Retina (tissue), 1 donor: ENCODE results near the gene FAM170B.

Source experiments
- DNase-seq: peaks from one replicate; pipeline ENCODE4 v3.0.0-alpha.2; 2016

The FAM170B gene

GRCh38 chr10:49096890-49097445 is 36.9 kb downstream of the FAM170B start:
- no peak for DNase-seq

GRCh38 chr10:49094646-49095045 is 39.2 kb downstream of the FAM170B start:
- no peak for DNase-seq

GRCh38 chr10:49093922-49094321 is 39.9 kb downstream of the FAM170B start:
- DNase-seq = no peak

- DNase-seq = no peak
Measured at GRCh38 chr10:49092477-49092876, 41.3 kb downstream of the FAM170B start.

DNA sequence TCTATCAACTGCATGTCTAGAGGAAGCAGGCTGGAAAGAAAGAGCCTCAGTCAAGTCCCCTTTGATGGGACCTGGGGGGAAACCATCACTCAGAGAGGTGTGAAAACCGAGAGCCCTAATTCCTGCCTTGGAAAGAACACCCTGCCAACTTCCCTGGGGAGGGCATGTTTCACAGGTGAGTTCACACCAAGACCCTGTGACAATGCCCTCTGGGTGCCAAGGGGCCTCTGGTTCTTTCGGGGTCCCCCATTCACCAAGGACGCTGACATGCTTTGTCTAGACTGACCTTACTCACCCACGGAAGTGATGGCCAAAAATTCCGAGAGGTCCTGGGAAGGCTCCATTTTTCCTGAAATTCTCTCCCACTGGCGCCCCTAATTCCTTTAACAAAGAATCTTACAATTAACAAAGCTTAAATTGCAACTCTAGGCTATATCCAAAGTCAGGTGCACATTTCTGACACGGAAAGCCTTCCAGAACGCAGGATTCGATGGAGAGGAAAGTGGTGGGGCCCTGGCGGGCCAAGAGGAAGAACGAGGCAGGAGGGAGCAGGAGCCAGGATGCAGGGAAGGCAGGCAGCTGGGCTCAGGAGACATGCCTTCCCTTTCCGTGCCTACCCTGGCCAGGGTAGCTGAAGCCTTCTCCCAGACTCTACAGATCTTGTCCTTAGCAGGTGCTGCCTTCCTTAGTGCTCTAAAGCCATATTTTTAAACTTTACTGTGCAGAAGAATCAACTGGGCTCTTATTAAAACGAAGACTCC is 42.2 kb downstream of the FAM170B start:
- no peak for DNase-seq

DNA sequence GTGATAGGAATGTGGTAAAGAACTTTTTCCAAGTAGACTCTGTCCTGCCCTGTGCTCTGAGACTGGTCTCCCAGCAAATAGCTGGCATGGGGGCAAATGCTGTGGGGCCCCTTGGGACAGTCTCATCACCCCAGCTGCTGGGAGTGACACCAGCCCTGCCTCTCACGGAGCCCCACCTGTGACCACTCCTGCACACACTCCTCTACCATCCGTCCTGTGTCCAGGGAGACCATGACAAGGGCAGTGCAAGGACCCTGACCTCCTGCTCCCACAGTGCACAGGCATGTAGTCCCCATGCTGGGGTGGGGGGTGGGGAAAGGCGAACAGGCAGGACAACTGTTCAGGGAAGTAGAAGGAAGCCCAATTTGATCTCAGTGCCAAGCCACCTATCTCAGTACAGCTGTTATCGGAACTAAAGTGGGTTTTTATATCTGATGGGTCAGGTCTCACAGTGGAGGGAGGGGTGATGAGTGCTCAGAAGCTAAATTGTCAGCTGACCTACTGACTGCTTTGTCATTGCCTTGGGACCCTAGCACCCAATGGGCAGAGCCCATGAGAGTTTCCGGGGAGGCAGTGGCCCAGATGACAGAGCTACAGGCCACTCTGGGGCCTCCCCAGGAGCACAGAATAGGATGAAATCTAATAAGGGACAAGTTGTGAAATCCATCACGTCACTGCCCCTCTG is 43.0 kb downstream of the FAM170B start:
- no peak for DNase-seq

DNA sequence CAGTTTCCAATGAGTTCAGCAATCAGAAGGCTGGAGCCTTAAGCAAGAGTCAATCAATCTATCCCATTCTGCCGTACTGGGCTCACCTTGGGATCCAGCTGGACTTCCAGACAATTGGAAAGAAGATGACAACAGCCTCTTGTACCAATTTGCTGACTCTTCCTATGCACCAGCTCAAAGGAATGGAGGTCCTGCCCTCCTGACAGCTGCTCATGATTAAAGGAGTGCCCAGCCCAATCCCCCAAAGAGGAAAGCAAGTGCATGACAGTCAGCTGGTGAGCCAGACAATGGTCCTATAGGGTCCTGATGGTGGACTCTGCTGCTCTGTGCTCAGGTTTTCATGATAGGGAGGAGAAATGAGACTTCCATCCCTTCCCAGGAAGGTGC is 43.6 kb downstream of the FAM170B start:
- DNase-seq = no peak

GRCh38 chr10:49089557-49090188 is 44.1 kb downstream of the FAM170B start:
- no peak for DNase-seq

- no peak for DNase-seq
Measured at GRCh38 chr10:49089152-49089551, 44.7 kb downstream of the FAM170B start.

DNA sequence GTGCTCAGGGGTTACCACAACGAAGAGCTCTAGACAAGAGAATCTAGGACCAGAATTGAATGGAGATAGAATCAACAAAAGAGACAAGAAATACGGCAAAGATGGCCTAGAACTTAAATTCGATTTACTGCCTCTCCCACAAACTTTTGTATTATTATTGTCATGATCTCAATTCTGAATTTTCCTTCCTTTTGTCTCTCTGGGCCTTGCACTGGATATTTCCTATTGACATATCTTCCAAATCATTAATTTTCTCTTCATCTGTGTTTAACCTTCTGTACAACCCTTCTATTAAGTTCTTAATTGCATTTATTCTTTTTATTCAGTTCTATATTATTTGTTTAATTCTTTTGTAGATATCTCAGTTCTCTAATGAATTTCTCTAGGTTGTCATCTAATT is 46.9 kb downstream of the FAM170B start:
- no peak for DNase-seq

DNA sequence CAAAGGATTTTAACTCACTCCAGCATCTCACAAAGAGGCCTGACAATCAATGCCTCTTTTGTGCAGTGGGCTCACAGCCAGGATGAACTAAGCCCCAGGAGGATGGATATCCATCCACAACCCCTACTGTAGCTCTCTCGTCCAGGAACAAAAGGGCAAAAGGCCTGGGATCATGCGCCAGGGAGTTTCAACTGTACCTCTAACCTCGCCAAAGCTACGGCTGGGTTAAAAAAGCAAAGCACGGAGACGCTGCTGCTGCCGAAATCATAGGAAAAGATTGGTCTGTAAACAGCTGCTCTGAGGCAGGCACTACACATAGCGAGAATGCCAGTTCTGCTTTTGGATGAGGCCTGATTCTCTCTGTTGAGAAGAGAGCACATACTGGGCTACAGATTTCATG is 50.6 kb downstream of the FAM170B start:
- peak; percentile 34 for DNase-seq

- peak; percentile 28 for DNase-seq
Measured at GRCh38 chr10:49082766-49083165, 51.1 kb downstream of the FAM170B start.

DNA sequence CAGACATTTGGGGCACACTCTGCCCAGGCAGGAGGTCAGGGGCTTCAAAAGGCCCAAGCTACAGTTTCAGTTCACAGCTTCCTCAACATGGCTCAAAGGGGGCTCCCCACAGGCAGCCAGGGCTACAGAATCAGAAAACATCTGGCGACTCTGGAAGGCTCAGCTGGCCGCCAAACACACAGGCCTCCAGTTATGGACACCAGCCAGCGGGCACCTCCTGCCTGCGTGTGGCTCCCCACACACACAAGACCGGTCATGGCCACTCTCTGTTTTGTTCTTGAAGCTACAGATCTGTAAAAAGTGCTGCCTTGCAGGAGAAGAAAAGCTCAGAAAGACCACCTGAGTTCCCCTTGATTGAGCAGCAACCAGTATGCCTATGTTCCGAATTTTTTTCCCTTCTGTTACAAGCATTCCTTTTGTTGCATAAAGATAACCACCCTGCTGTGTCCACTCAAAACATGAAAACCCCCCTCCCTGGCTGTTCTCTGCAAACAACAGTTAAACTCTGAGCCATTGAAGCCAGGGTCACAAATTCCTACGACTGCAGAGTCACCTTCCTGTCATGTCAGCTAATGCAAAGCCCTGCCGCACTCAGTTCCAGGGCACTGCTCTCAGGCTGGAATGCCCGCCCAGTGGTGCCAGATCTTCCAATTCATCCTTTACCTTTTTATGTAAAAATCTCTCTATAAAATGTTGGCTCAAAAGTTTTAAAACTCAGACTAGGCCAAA is 52.1 kb downstream of the FAM170B start:
- DNase-seq = peak; percentile 33
